Kidney epithelial cell (primary cell): ENCODE results near the gene LYST. TPM values are rescaled to one million over a fixed set of nuclear protein-coding genes. Genes with fewer than 3 reads are reported as not detected.

ENCODE experiments used
- DNase-seq: peaks from one replicate; pipeline ENCODE4 v3.0.0-alpha.2; 2010; ENCODE audit warnings: low read depth
- H3K27me3 ChIP-seq: 2 replicates; pipeline ENCODE4 v1.6.0; 2011; ENCODE audit warnings: low read length; ENCODE audit not compliant: control insufficient read depth, insufficient read depth
- H3K36me3 ChIP-seq: 2 replicates; pipeline ENCODE4 v1.5.1; 2011; ENCODE audit warnings: low read length; ENCODE audit not compliant: control insufficient read depth, insufficient read depth
- H3K4me3 ChIP-seq: 2 replicates; pipeline ENCODE4 v1.5.1; 2011; ENCODE audit warnings: low read depth, mild to moderate bottlenecking, control low read depth, low read length
- CTCF ChIP-seq: IDR thresholded peaks from 2 replicates; pipeline ENCODE4 v1.5.1; 2011; ENCODE audit warnings: mild to moderate bottlenecking, moderate library complexity, low read length, control low read depth, inconsistent platforms; ENCODE audit not compliant: insufficient read depth, poor library complexity, severe bottlenecking
- total RNA-seq: library from RNA; depleted of rRNA; stranded (reverse); fragments of >200 nt; gene quantifications from 2 replicates; pipeline ENCODE4 v1.2.3, GENCODE V29; 2015

The LYST gene
- total RNA-seq, 1 donor from 2014 or later = 12.7 TPM

DNA sequence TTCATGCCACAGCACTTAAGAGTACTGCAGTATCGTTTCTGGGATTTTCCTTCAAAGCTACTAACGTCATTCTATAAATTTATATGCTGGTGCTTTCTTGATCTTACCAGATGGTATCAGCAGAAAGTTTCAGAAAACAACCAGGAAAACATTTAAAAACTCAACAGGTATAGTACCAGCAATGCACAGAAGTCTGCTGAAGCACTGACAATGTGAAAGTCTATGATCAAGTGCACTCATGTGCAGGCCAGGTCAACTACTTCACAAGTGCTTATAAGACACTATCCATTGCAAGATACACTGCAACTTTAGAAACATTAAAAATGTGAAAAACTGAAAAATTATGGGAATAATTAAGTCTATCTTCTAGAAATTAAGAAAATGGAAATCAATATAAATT, 34.7 kb downstream of the LYST start:
- no peak for TF ChIP-seq CTCF
- DNase-seq = no peak
- Histone ChIP-seq H3K36me3 (no peaks in the 10 kb centered on the region), H3K27me3 (no peaks in the 10 kb centered on the region), H3K4me3 (no peak overlapping the region)

DNA sequence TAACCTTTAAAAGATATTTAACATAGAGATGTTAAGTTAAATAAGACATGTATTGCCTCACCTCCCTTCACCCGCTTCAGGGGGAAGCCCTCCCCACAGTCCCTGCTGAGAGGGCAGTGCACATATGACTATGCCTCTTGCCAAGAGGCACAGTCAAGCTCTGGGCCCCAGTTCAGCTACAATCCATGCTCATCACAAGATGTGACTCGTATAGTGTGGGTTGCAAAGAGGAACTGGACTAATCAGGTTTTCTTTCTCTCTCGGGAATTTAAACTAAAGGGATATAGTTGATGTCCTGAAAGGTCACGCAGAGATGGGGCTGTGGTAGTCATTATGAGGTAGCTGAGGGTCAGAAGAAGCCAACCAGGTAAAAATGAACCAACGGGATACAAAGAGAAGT, 35.6 kb downstream of the LYST start:
- peak; percentile 37 for DNase-seq
- no peak overlapping the region for H3K4me3 ChIP-seq
- no peaks in the 10 kb centered on the region for H3K36me3 ChIP-seq
- no peaks in the 10 kb centered on the region for H3K27me3 ChIP-seq
- TF ChIP-seq CTCF = no peak

DNA sequence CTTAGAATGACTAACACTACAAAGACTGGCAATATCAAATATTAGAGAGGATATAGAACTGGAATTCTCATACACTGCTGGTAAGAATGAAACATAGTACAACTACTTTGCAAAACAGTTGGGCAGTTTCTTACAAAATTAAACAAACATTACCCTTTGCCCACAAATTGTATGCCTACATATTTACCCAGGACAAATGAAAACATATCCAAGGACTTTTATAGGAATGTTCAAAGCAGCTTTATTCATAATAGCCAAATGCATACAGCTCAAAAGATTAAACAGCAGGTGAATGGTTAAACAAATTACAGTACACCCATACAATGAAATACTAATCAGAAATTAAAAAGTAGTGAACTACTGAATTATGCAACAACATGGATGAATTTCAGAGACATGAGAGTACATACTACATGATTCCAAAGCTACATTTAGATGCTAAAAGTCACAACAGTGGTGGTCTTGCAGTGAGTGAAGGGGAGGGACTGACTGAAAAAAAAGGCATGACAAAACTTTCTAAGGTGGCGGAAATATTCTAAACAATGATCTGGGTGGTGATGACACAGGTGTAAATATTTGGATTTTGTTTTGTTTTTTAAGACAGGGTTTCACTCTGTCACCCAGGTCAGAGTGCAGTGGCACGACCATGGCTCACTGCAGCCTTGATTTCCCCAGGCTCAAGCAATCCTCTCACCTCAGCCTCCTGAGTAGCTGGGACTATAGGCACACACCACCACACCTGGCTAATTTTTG, 40.4 kb downstream of the LYST start:
- DNase-seq = no peak
- TF ChIP-seq CTCF = no peak
- Histone ChIP-seq H3K4me3 (no peak overlapping the region), H3K36me3 (no peaks in the 10 kb centered on the region), H3K27me3 (no peaks in the 10 kb centered on the region)

DNA sequence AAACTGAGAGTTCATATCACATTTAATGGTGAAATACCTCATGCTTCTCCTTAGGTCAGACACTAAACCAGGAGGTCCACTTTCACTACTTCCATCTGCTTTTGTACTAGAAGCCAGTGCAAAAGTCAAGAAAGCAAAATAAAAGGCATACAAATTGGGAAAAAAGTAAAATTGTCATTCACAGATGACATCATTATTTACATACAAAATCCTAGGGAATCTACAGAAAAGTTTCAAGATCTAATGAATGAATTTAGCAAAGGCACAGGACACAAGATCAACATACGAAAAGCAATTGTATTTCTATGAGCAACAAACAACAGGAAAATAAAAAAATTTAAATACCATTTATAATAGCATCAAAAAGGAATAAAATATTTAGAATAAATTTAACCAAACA, 41.5 kb downstream of the LYST start:
- H3K36me3 ChIP-seq = no peaks in the 10 kb centered on the region
- no peak for DNase-seq
- H3K27me3 ChIP-seq = no peaks in the 10 kb centered on the region
- H3K4me3 ChIP-seq = no peak overlapping the region
- TF ChIP-seq CTCF = no peak

DNA sequence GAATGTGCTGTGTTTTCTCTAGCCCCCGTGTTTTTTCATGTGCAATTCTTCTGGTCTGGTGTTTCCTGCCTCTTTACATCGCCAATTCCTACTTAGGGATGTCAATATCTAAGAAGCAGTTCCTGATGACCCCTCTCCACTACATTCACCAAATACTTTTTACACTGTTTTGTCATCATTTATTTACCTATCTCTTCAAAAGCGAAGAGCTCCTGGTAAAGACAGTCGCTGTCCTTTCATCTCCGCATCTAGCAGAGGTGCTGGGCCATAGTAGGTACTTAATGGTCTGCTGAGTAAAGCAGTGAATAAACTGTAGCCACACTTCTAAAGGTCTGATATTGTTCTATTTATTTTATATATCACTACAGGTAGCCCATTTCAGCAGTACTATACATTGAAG, 43.0 kb downstream of the LYST start:
- TF ChIP-seq CTCF = no peak
- Histone ChIP-seq H3K36me3 (no peaks in the 10 kb centered on the region), H3K4me3 (no peak overlapping the region), H3K27me3 (no peaks in the 10 kb centered on the region)
- DNase-seq = no peak

DNA sequence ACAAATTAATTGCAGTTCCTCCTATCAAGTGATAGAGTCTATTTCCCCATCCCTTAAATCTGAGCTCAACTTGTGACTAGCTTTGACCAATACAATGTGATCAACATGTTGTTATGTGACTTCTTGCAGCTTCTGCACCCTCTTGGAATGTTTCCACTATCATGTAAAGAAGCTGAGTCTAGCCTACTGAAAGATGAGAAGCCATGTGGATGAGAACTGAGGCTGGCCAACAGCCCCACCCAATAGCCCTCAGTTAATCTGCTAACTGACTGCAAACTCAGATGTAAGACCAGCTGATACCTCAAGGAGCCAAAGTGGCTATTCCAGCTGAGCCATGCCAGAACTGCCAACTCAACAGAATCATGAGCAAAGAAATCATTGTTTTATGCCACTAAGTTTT, 44.0 kb downstream of the LYST start:
- DNase-seq = no peak
- TF ChIP-seq CTCF = no peak
- H3K4me3 ChIP-seq = no peak overlapping the region
- no peaks in the 10 kb centered on the region for H3K27me3 ChIP-seq
- H3K36me3 ChIP-seq = no peaks in the 10 kb centered on the region
